ENCODE results near the gene ATP10A. TPM values are rescaled to one million over a fixed set of nuclear protein-coding genes. Genes with fewer than 3 reads are reported as not detected.

Gene ATP10A
- total and polyA plus RNA-seq, 11 donors: 0.53 to 3.3 (median 1.0) TPM

DNA sequence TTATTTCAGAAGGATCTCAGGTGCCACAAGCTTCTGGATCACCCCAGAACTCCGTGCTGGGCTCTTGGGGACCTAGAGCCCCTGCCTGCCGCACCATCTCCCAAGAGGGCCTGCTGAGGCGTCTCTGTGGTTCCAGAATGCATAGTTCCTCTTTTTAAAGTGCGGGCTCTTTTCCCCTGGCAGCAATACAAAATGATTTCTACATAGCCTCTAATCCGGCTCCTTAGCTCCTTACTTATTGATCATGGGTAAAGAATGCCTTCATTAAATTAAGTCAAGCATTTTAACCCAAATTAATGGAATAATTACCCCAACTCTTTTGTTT lies 121.9 kb downstream of the ATP10A start:
- H3K27me3 ChIP-seq: no peaks in the 10 kb centered on the region
- DNase-seq (no peak), ATAC-seq (no peak)
- peaks cover 0 to 30% (median 14%) of the 10 kb centered on the region in 12 donors for H3K4me1 ChIP-seq
- no peaks in the 10 kb centered on the region for H3K36me3 ChIP-seq
- H3K4me3 ChIP-seq: no peak overlapping the region
- WGBS, 4 donors: 76 to 89% (median 81%) methylated on average over 5 of the region's 5 CpGs
- H3K9me3 ChIP-seq: no peaks in the 10 kb centered on the region
- no peak overlapping the region for H3K27ac ChIP-seq
- TF ChIP-seq, protein P1, sequence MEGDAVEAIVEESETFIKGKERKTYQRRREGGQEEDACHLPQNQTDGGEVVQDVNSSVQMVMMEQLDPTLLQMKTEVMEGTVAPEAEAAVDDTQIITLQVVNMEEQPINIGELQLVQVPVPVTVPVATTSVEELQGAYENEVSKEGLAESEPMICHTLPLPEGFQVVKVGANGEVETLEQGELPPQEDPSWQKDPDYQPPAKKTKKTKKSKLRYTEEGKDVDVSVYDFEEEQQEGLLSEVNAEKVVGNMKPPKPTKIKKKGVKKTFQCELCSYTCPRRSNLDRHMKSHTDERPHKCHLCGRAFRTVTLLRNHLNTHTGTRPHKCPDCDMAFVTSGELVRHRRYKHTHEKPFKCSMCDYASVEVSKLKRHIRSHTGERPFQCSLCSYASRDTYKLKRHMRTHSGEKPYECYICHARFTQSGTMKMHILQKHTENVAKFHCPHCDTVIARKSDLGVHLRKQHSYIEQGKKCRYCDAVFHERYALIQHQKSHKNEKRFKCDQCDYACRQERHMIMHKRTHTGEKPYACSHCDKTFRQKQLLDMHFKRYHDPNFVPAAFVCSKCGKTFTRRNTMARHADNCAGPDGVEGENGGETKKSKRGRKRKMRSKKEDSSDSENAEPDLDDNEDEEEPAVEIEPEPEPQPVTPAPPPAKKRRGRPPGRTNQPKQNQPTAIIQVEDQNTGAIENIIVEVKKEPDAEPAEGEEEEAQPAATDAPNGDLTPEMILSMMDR (IDR thresholded peaks at IDR 0.05): no peak
- TF ChIP-seq POLR2A (IDR thresholded peaks at IDR 0.05): no peak
- intact Hi-C loops (cut with DNase I): loop anchor here in 3 of 10 donors (5.0 to 10.0 kb wide), 2 partner anchors 114 to 191 kb away; no protein-coding TSS in a partner anchor

DNA sequence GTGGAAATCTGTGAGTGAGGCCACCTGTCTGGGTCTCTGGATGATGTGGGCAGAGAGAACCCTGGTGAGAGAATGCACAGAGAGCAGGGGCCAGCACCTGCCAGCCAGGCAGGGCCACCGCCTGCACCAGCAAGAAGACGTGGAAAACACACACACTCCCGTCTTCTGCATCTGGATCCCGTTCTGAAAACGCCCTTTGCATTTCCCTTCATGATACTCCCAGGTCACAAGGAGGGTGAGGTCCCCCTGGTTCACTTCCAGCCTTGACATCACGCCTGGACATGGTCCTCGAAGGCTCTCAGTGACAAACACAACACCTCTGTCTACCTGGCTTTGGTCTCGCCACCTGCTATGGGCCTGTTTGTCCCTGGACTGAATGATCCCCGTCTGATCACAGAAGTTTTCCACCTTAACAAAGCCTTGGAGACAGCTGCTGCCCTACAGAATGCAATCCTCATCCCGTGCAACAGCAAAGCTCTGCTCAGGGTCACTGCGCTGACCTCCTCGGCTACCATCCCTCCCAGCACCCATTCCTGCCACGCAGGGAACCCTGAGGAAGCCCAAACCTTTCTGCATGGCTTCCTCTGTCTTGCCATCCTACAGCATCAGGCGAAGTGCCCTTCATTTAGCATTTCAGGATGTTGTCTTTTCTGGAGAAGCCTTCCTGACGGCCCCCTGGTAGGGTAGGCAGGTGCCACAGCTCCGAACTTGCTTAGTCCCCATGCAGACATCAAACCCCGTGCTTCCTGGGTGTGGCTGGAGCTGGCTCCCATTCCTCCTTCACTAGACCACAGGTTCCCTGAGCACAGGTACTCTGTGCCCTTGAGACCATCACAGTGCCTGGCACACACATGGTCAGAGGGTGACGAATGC lies 122.5 kb downstream of the ATP10A start:
- H3K27ac ChIP-seq: no peak overlapping the region
- peaks cover 0 to 36% (median 16%) of the 10 kb centered on the region in 12 donors for H3K4me1 ChIP-seq
- TF ChIP-seq POLR2A (IDR thresholded peaks at IDR 0.05): no peak
- TF ChIP-seq, protein P1 (IDR thresholded peaks at IDR 0.05): no peak

DNA sequence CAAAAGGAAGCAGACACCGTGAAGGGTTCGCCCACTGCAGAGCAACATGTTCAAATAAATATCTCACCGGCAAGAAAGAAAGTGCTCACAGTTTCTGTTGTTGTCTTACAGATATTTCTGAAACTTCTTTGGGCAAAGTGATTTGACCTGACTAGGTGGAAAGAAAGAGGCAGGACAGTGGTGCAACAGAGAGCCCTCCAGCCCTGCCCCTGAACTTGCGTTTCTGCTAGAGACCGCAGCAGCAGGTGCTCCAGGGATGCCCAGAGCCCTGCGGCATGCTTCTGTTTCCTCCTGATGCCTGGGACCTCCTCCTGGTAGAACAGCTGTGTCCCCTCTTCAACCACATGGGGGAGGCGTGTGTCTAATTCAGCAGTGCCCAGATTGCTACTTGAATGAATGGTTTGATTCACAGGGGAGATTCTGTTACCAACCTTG lies 123.4 kb downstream of the ATP10A start:
- no peaks in the 10 kb centered on the region for H3K36me3 ChIP-seq
- no peaks in the 10 kb centered on the region for H3K9me3 ChIP-seq
- DNase-seq: no peak
- no peaks in the 10 kb centered on the region for H3K27me3 ChIP-seq
- no peak for TF ChIP-seq POLR2A (IDR thresholded peaks at IDR 0.05)
- TF ChIP-seq, protein P1 (IDR thresholded peaks at IDR 0.05): peak in 8 of 12 donors; percentile 16 to 40 (median 34)
- WGBS, 4 donors: 66 to 72% (median 69%) methylated on average over 7 of the region's 7 CpGs
- peaks cover 0 to 38% (median 16%) of the 10 kb centered on the region in 12 donors for H3K4me1 ChIP-seq
- peak in 1 of 4 donors; percentile 33 for ATAC-seq
- no peak overlapping the region for H3K27ac ChIP-seq
- H3K4me3 ChIP-seq: no peak overlapping the region
- intact Hi-C loops (cut with DNase I): loop anchor here in 5 of 10 donors (5.0 to 10.0 kb wide), 4 partner anchors 115 to 193 kb away; partner anchors contain the start of gene ATP10A (in 3 of the 5)

More for the DNA sequence above, 122.5 kb downstream of the ATP10A start:
- no peaks in the 10 kb centered on the region for H3K36me3 ChIP-seq
- H3K4me3 ChIP-seq: no peak overlapping the region
- no peak for ATAC-seq
- WGBS, 4 donors: 79 to 92% (median 82%) methylated on average over 17 to 18 of the region's 18 CpGs
- DNase-seq: no peak
- intact Hi-C loops (cut with DNase I): loop anchor here in 3 of 10 donors (5.0 to 10.0 kb wide), 2 partner anchors 114 to 192 kb away; no protein-coding TSS in a partner anchor
- H3K9me3 ChIP-seq: no peaks in the 10 kb centered on the region
- H3K27me3 ChIP-seq: no peaks in the 10 kb centered on the region

All from heart left ventricle (tissue), 16 donors.